Erythroblast (primary cell): ENCODE data around the gene TMEM89.
A peak's percentile ranks its signal among the peaks of the same experiment; 100 is the strongest.

Source experiments
- DNase-seq, 2 experiments: peaks; one replicate each; lab custom pipeline; 2025; lab: John Stamatoyannopoulos, UW
- GATA1 ChIP-seq: IDR thresholded peaks from 2 replicates; pipeline ENCODE4 v1.6.1; 2011; ENCODE audit warnings: low read depth, mild to moderate bottlenecking, control low read depth, low read length, moderate library complexity
- POLR2A ChIP-seq: IDR thresholded peaks from 2 replicates; pipeline ENCODE4 v1.6.1; 2011; ENCODE audit warnings: mild to moderate bottlenecking, low read length

The TMEM89 gene

DNA sequence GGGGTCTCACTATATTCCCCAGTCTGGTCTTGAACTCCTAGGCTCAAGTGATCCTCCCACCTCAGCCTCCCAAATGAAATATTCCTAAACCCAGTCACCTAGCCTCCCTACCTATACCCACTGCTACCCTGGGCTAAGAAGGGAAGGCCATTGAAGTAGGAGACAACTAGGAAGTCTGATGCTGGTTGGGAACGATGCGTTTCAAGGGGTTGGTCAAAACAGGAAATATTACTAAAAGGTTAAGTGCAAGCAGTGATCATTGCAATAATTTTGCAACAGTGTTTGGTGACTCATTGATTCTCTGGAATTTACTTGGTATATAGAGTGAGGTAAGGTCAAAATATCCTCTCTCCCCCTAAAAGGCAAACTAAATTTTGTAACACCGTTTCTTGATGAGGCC is 7.5 kb downstream of the TMEM89 start:
- no peak for TF ChIP-seq GATA1
- no peak for TF ChIP-seq POLR2A
- no peak for DNase-seq

DNA sequence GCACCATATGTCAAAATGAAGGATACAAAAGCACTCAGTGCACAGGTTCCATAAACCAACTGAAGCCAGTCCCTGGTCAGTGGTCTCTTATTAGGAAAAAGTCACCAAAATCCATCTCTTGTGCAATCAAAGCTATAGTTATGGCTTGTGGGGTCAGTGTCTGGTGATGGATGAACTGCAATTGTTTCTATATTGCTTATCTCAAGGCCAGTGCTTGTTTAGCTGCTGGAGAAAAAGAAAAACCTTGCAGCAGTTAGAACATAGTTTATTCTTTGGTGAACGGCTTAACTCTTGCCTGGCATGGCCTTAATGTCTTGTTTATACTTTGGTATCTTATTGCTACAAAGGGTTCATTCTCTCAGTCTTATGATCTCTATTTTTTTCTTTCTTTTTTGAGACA is 9.3 kb downstream of the TMEM89 start:
- TF ChIP-seq GATA1 (no peak), POLR2A (no peak)
- no peak for DNase-seq

DNA sequence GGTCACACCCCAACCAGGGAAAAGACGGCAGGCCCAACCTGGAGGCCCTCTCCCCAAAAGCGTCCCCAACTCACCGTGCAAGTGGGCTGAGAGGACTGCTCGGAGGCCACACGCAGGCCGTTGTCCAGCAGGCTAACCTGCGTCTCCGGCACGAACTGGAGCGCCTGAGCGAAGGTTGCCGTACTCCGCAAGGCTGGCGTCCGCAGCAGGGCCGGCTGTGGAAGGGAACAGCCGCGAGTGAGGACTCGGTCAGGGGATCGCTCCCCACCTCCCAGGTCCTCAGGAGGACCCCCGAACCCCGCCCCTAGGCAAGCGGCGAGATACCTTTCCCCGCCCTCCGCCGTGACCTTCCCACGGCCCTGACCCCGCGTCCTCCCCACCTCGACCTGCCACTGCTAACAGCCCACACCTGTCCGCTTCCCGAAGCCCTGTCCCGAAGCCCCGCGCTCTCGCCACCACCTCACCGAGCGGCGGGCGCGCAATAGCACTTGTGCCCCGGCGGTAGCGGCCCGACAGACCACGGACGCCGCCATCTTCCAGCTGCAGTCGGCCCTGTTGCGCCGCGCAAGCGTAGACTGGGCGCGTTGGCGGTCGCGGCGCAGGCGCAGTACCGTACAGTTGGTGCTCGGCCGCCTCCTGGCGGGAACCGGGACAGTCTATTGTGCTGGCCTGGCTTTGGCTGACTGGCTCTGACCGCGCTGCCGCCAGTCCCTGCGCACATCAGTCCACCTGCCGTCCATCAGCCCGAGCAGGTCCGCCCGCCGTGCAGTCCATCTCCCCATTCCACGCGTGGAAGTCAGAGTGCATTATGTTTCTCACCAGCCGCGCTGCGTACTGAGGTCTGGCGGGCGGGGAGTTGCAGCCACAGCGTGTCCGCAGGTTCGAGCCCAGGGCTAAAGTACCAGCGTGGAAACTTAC is 12.2 kb downstream of the TMEM89 start, which contains the start of gene UQCRC1:
Gene UQCRC1 (minus strand): TSS at position 559 of the 918 bp plus-strand sequence. CDS start 26 bp downstream, at position 533.
- TF ChIP-seq POLR2A (peak; percentile 87), GATA1 (no peak)
- peak; percentile 95 to 97 for DNase-seq

DNA sequence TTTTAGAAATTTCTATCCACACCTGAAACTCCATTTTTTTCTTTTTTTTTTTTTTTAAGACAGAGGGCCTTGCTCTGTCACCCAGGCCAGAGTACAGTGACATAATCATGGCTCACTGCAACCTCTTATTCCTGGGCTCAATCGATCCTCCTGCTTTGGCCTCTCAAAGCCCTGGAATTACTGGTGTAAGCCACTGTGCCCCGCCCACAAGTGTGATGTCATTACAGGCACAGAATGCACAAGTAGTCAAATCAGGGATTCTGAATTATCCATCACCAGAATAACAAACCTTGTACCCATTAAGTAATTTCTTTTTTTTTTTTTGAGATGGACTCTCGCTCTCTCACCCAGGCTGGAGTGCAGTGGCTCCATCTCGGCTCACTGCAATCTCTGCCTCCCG is 14.1 kb downstream of the TMEM89 start:
- DNase-seq: peak in 1 of 2 experiments; percentile 28
- no peak for TF ChIP-seq GATA1
- TF ChIP-seq POLR2A: no peak

DNA sequence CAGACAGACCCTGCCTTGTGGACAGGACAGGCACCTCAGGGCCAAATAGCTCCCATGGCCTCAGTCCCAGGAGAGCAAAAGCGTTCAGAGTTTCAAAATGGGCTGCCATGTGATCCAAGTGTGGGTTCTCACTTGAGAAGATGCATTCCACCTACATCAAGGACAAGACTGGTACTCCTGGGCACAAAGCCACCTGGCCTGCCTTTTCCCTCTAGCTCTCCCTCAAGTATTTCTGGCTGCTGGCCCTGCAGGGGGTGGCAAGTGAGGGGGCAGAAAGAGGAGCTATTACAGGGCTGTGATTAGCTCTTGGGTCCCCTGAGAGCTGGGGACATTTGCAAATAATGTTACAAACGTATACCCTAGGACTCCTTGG is 20.0 kb downstream of the TMEM89 start:
- DNase-seq: no peak
- TF ChIP-seq GATA1: no peak
- TF ChIP-seq POLR2A: no peak

DNA sequence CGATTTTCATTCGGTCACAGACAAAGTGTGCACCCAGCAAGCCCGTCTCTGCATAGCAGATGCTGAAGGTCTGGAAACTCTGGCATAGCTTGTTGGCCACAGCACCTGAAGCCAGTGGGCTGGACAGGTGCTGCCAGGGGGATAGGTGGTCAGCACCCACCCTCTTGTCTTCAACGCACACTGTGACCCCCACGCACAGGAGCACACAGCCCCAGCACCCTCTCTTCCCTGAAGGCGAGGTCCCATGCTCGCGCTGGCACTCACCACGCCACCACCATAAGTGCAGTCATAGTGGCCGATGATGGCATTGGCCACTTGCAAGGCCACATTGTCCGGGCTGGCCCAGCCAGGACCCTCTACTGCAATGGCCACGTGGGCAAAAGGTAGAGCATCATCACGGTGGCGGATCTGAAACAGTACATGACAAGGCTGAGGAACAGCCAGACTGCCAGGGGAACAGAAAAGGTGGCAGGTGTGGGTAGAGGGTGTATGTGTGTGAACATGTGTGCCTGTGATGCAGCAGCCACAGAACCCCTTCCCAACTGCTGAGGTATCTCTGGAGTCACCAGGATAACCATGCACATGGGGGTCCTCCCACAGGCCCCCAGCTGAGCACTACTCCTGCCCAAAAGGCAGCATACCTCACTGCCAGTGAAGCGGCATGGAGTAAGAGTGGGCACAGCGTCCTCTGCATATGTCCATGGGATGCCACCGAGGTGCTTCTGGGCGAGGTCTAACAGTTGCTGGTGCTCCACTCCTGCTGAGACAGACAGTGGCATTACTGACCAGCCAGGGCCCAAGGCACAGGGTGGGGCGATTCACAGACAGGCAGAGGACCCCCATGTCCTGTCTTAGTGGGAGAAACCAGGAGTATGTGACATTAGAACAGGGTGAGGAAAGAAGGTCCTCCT is 20.6 kb downstream of the TMEM89 start:
- no peak for DNase-seq
- TF ChIP-seq POLR2A: no peak
- TF ChIP-seq GATA1: no peak

DNA sequence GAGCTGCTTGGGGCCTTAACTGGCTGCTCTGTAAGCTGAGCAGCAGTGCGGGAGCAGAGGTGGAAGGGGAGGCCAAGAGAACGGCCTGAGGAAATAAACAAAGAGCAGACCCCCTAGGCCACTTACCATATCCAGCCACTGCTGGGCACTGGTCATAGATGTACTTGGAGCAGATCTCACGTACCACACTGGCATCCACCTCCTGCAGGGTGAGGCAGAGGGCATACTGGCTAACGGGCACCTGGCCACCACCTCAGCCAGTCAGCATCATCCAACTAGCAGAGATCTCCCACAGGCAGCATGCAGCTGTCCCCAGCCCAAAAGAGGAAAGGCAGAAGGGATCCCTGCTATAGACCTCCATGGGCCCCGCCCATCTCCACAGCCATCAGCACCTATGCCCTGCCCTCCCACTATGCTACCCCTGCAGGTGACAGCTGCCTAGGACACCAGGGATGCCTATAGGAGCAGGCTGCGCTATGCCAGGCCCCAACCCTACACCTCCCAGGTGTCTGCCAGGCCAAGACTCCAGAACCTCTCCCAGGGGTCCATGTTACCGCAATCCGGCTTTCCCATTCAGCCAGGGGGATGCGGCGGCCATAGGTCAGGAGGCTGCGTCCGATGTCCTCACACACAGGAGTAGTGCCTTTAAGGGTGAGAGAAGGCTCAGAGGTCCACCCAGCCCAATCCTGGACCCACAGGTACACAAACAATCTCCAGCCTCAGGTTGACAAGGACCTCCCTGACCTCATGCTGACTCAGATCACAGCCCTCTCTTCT is 21.9 kb downstream of the TMEM89 start:
- DNase-seq: no peak
- TF ChIP-seq GATA1: no peak
- TF ChIP-seq POLR2A: no peak

DNA sequence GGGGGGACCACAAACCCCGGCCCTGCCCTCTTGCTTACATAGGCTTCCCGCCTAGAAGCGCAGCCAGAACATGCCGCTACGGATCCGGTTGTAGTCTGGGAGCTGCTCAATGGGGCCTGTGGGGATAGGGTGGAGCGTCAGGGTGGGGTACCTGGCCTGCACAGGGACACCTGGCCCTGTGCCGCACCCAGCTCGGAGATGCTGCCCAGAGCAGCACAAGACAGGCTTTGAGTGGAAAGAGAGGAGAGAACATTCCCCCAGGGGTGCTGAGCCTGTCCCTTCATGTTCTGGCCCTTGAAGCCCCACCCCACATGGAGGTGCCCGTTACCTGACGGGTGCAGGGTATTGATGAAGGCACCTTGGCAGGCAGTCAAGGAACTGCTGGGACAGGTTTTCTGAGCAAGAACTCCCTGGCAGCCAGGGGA is 22.5 kb downstream of the TMEM89 start:
- TF ChIP-seq POLR2A (no peak), GATA1 (no peak)

DNA sequence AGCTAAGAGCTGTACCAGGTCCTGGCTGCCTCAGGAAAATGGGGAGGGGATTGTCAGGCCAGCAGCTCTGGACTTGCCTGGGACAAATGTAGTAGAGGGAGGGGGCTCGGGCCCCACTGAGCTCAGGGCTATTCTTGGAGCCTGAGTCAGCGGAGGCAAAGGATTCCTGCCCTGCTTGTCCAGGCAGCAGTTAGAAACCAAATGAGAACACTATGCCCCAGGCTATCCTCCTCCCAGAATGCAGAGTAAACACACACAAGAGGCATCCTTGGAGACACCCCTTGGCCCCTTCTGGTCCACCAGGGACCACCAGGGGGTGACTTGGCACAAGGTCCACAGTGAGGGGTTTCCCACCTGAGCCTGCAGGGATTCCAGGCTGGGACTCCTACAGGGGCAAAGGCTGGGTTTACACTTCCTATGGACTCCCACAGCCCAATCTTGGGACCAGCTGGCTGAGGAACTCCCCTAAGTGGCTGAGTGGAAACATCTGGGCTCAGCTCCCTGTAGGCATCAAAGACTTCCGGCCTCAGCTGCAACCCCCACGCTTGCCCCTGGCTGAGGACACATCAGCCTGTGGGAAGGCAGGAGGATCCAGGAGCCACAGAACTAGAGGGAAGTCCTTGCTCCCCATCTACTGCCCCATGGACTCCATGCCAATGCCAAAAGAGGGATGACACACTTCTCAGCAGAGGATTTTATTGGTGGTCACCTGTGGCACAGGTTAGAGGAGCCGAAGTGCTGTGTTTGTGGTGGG is 23.1 kb downstream of the TMEM89 start:
- DNase-seq: no peak
- TF ChIP-seq POLR2A (no peak), GATA1 (no peak)

More for the DNA sequence above, 22.5 kb downstream of the TMEM89 start:
- DNase-seq: no peak

DNA sequence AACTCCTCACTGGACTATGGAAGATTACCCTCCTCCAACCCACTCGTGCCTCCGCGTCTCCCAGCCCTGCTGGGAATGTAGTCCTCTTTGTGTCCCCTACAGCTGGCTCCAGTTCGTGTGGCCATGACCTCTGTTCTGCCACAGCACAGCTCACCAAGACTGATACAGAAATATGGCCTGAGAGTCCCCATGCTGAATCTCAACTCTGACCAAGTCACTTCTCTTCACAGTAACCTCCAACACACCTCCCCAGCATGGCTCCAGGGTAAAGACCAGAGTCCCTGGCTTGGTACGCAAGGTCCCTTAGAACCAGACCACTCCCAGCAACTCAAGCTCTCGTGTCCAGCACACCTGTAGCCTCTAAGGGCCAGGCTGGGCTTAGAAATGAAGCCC is 24.2 kb downstream of the TMEM89 start:
- DNase-seq: no peak
- TF ChIP-seq GATA1: no peak
- TF ChIP-seq POLR2A: peak; percentile 25

DNA sequence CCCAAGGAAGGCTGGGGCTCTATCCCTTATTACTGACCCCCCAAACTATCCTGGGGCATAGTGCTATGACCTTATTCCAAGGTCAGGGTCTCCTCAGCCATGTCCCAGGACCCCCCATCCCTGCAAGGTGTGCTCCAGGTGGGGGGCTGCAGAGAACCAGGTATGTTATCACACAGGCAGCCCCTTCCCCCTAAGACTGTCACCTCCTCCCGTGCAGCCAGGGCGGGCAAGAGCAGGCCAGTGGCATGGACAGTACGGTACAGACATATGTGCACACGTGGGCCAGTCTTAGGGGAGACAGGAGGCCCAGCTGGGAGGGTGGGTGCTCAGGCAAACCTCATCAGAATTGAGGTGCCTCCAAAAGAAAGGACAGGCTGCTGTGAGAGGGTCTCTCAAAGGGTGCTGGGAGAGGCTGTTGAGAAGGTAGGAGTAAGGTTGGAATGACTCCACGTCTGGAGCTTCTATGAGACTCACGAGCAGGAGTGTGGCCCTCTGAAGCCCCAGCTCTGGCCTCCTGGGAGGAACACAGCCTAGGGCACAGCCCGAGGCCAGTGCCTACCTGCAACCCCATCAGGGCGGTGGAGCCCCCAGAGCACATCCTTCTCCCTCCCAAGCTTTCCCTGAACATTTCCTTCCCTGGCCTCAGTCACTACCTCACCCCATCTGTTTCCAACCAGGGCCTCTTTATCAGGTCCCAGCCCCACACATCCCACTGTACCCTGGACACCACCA is 24.7 kb downstream of the TMEM89 start:
- no peak for TF ChIP-seq POLR2A
- no peak for TF ChIP-seq GATA1
- DNase-seq: no peak

DNA sequence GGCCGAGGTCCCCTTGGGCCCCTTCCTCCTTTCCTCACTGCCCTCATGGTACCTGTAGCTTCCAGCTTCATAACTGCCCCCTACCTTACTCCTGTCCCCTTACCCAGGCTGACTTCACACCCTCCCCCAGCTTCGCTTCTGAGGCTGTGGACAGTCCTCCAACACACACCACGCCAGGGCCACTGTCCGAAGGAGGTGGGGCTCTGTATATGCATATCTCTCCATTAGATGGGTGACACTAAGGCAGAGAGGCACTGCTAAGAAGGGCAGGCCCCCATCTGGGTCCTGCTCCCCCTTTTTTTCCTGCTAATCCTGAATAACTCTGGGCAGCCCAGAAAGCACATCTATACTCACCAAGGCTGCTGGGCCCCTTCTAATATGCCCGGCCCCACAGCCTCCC is 25.4 kb downstream of the TMEM89 start:
- DNase-seq: no peak
- TF ChIP-seq GATA1: no peak
- no peak for TF ChIP-seq POLR2A
